ENCODE measurements around the gene JPT2. TPM values are rescaled to one million over a fixed set of nuclear protein-coding genes. Genes with fewer than 3 reads are reported as not detected.
A peak's percentile ranks its signal among the peaks of the same experiment; 100 is the strongest.

JPT2 gene
- total RNA-seq, 2 experiments from 2014 or later: 55.0 to 62.4 TPM

DNA sequence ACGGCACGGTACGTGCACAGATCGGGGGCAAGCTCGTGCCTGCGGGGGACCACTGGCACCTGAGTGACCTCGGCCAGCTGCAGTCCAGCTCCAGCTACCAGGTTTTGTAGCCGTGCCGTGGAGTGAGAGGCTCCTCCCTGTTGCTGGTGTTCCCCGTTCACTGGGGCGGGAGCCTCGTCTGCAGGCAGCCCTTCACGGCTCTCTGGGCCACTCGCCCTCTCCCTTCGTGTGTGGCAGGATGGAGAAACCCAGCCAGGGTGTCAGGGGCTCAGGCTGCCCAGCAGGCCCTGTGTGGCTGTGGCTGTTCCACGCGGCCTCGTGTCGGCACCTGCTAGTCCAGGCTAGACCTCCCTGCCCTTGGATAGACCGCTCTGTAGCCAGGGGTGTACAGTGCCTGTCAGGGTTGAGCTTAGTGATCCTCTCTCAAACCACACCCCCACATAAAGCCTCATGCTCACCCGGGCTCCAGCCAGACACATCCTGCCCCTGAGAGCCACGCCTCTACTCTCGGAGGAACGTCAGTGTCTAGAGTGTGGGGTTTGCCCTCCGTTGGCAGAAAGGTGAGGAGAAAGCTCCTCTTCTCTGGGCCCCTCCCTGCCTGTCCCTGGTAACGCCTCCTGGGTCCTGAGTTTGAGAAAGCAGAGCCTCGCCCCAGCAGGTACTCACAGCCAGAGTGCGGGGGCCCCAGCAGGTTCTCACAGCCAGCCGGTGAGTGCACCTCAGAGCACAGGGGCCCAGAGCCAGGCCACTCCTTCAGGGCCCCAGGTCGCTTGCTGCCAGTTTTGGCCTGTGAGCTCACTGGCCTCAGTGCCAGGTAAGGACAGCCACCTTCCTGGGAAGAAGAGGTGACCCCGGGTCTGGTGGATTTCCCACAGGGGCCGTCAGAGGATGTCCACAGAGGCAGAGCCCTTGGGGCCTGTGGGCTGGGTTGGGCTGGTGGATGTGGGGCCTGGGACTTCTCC lies 65.6 kb downstream of the JPT2 start:
- no peak for DNase-seq
- Mint-ChIP-seq H3K36me3 (peaks cover 2% of the 10 kb centered on the region), H3K9me3 (ENCODE audit: low read depth) (no peaks in the 10 kb centered on the region), H3K4me1 (no peaks in the 10 kb centered on the region), H3K27me3 (no peaks in the 10 kb centered on the region), H3K4me3 (no peak overlapping the region), H3K27ac (no peak overlapping the region)
- ATAC-seq: no peak
- CTCF ChIA-PET: no interaction called here

DNA sequence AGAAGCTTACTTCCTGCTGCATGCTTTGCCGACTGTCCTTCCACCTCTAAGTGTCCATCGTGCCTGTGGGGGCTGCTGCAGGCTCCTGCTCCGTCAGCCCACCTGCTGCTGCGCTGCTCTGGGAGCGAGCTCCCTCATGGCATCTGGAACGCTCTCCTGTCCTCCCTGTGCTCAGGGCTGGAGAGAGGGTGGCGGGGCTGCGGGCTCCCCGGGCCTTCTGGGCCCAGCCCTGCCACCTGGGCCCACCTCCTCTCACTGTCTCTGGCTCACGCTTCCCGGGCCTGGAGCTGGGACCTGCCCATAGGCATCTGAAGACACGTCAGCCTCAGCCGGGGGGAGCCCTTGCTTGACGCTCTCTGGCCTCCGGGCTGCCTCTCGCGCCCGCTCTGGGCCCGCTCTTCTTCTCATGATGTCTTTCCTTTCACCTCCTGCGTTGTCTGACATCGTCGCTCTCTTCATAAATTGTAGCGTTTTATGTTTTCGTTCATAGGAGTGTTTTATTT lies 66.3 kb downstream of the JPT2 start:
- no peak for ATAC-seq
- no peaks in the 10 kb centered on the region for H3K4me1 Mint-ChIP-seq
- CTCF ChIA-PET: no interaction called here
- H3K4me3 Mint-ChIP-seq: no peak overlapping the region
- H3K27me3 Mint-ChIP-seq: no peaks in the 10 kb centered on the region
- no peaks in the 10 kb centered on the region for H3K9me3 Mint-ChIP-seq (ENCODE audit: low read depth)
- peaks cover 2% of the 10 kb centered on the region for H3K36me3 Mint-ChIP-seq
- no peak for DNase-seq
- no peak overlapping the region for H3K27ac Mint-ChIP-seq

GRCh38 chr16:1745181-1745899 lies 67.3 kb downstream of the JPT2 start:
- Mint-ChIP-seq H3K9me3 (ENCODE audit: low read depth) (no peaks in the 10 kb centered on the region), H3K4me1 (no peaks in the 10 kb centered on the region), H3K36me3 (peaks cover 3% of the 10 kb centered on the region), H3K27ac (no peak overlapping the region), H3K4me3 (no peak overlapping the region), H3K27me3 (no peaks in the 10 kb centered on the region)
- DNase-seq: no peak
- CTCF ChIA-PET: interaction anchor here (1.4 kb wide), 1 partner anchor 13 kb away, joined by 4 read pairs; no protein-coding TSS in a partner anchor
- ATAC-seq: no peak

DNA sequence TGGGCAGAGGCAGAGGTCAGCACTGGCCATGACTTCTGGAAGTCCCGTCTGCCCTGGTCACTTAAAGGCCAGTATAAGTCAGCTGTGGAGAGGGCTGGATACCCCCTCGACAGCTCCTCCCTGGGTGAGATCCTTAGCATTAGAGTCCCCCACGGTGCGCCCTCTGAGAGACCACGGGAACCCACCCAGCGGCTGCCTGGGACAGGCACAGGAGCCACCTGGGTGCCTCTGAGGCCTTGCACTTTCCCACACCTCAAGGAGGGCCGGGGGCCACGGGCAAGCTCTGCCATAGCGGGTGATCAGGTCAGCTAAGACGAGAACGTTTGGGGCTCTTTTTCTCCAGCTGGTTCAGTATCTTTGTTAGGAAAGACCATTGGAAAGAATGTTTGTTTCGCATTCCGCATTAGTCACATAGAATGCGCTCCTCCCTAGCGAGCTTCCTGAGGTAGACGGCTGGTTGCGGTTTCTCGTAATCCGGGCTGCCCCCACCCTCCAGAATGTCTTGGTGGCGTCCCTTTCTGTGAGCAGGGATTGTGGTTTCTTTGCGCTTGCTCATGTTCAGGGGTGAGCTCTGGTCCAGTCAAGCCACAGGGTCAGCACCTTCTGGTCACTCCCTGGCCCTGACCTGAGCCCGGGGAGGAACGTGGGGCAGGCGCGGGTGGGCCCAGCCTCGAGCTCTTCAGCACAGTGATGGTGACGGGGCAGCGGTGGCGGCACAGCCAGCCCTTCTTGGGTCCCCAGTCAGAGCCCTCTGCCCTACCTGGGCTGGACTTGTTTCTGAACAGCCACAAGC lies 68.0 kb downstream of the JPT2 start:
- no peak for DNase-seq

GRCh38 chr16:1746693-1747195 lies 68.7 kb downstream of the JPT2 start:
- Mint-ChIP-seq H3K4me1 (no peaks in the 10 kb centered on the region), H3K4me3 (no peak overlapping the region), H3K27ac (no peak overlapping the region), H3K27me3 (no peaks in the 10 kb centered on the region), H3K36me3 (peaks cover 3% of the 10 kb centered on the region), H3K9me3 (ENCODE audit: low read depth) (no peaks in the 10 kb centered on the region)
- CTCF ChIA-PET: interaction anchor here (1.4 kb wide), 1 partner anchor 15 kb away, joined by 4 read pairs; no protein-coding TSS in a partner anchor
- DNase-seq (no peak), ATAC-seq (no peak)

More for the DNA sequence above, 68.0 kb downstream of the JPT2 start:
- H3K27ac Mint-ChIP-seq: no peak overlapping the region
- no peaks in the 10 kb centered on the region for H3K27me3 Mint-ChIP-seq
- H3K9me3 Mint-ChIP-seq (ENCODE audit: low read depth): no peaks in the 10 kb centered on the region
- peaks cover 3% of the 10 kb centered on the region for H3K36me3 Mint-ChIP-seq
- no peak overlapping the region for H3K4me3 Mint-ChIP-seq
- H3K4me1 Mint-ChIP-seq: no peaks in the 10 kb centered on the region
- ATAC-seq: no peak
- CTCF ChIA-PET: interaction anchor here (1.4 kb wide), 1 partner anchor 14 kb away, joined by 4 read pairs; no protein-coding TSS in a partner anchor

- no peaks in the 10 kb centered on the region for H3K9me3 Mint-ChIP-seq (ENCODE audit: low read depth)
- ATAC-seq: no peak
- H3K27me3 Mint-ChIP-seq: no peaks in the 10 kb centered on the region
- no peak overlapping the region for H3K27ac Mint-ChIP-seq
- peaks cover 5% of the 10 kb centered on the region for H3K36me3 Mint-ChIP-seq
- CTCF ChIA-PET: no interaction called here
- H3K4me3 Mint-ChIP-seq: no peak overlapping the region
- no peaks in the 10 kb centered on the region for H3K4me1 Mint-ChIP-seq
- DNase-seq: no peak
Observed at GRCh38 chr16:1747934-1748333, 69.9 kb downstream of the JPT2 start.

DNA sequence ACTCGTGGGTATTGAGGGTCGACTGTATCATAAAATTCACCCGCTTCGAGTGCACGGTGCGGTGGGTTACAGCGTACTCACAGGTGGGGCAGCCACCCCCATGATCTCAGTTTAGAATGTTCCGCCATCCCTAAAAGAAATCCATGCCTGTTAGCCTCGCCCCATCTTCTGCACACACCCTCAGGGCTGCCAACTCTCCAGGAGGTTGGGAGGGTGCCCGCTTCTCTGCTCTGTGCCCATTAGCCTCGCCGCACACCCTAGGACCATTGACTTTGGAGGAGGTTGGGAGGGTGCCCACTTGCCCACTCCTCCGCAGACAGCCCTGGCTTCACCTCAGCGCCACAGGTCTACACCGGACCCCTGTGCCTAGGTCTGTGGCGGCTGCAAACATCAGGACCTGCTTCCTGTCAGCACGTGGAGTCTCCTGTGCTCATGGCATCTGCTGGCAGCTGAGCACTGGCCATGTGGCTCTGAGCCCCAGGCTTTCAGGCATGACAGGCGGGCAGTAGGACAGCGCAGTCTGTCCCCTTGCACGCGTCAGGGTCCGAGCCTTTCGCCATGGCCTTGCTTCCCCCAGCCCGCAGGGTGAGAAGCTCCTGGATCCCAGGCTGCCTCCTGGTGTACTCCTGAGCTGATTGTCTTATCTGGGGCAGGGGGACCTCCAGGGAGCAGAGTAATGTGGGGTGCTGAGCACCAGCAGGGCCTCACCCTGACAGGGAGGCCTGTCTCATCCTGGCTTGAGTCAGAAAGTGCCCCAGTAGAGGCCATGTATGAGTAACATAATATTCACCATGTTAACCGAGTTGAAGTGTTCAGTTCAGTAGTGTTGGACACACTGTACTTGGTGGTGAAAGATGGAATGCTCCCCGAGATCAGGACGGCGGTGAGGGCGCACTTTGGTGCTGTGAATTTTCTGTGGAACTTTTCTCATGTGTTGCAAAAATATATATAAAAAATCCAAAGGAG lies 71.4 kb downstream of the JPT2 start:
- DNase-seq (no peak), ATAC-seq (no peak)
- Mint-ChIP-seq H3K27ac (no peak overlapping the region), H3K36me3 (peaks cover 5% of the 10 kb centered on the region), H3K9me3 (ENCODE audit: low read depth) (no peaks in the 10 kb centered on the region), H3K4me3 (no peak overlapping the region), H3K4me1 (no peaks in the 10 kb centered on the region), H3K27me3 (no peaks in the 10 kb centered on the region)
- CTCF ChIA-PET: interaction anchor here (0.7 to 1.4 kb wide), 2 partner anchors 26 to 43 kb away, joined by 3 read pairs; partner anchors contain the start of gene MAPK8IP3

Small RNA genes lying within 50 kb of the gene (microRNA-seq; reads per million reads assigned to microRNA genes)
- gene MIR3177: 5.5 reads per million, percentile 15 among the genes with 10 or more reads in this experiment

Other genes with a start within 250 kb of the JPT2 start
- under 1 TPM in 1 of 2 experiments, not detected in 1; 0.33 TPM for gene PERCC1, start 247.2 kb upstream of the JPT2 start, total RNA-seq
- gene CCDC154, start 233.7 kb upstream of the JPT2 start, total RNA-seq: 1 to 10 TPM; 2.0 to 2.9 TPM
- gene CLCN7, start 203.3 kb upstream of the JPT2 start, total RNA-seq: 10 to 100 TPM; 53.0 to 60.5 TPM
- not detected for gene PTX4, start 189.3 kb upstream of the JPT2 start, total RNA-seq
- 10 to 100 TPM; 60.7 to 63.8 TPM for gene TELO2, start 184.9 kb upstream of the JPT2 start, total RNA-seq
- 10 to 100 TPM; 34.7 to 37.1 TPM for gene TMEM204, start 144.6 kb upstream of the JPT2 start, total RNA-seq
- gene IFT140, start 66.2 kb upstream of the JPT2 start, total RNA-seq: 1 to 10 TPM; 6.3 to 8.3 TPM
- 10 to 100 TPM; 26.8 to 31.1 TPM for gene CRAMP1, start 65.9 kb upstream of the JPT2 start, total RNA-seq
- 100 to 1,000 TPM in 1 of 2 experiments, 10 to 100 TPM in 1; 78.9 to 101 TPM for gene MAPK8IP3, start 27.9 kb downstream of the JPT2 start, total RNA-seq
- gene NME3, start 93.3 kb downstream of the JPT2 start, total RNA-seq: 10 to 100 TPM; 46.0 to 50.4 TPM
- 10 to 100 TPM; 22.3 to 34.6 TPM for gene EME2, start 94.5 kb downstream of the JPT2 start, total RNA-seq
- gene MRPS34, start 94.9 kb downstream of the JPT2 start, total RNA-seq: 100 to 1,000 TPM; 134 to 154 TPM
- 10 to 100 TPM; 35.7 to 36.5 TPM for gene SPSB3, start 104.3 kb downstream of the JPT2 start, total RNA-seq
- 10 to 100 TPM; 52.5 to 64.0 TPM for gene NUBP2, start 104.7 kb downstream of the JPT2 start, total RNA-seq
- not detected for gene IGFALS, start 115.4 kb downstream of the JPT2 start, total RNA-seq
- gene HAGH, start 148.5 kb downstream of the JPT2 start, total RNA-seq: 10 to 100 TPM; 44.1 to 44.2 TPM
- 10 to 100 TPM; 11.3 to 12.9 TPM for gene FAHD1, start 148.9 kb downstream of the JPT2 start, total RNA-seq
- gene MEIOB, start 193.9 kb downstream of the JPT2 start, total RNA-seq: not detected
- not detected for gene HS3ST6, start 240.1 kb downstream of the JPT2 start, total RNA-seq